HG02763 (cell line): ENCODE data around the gene MRPS34.
"Not testable (repeated sequence)": the region's sequence is repeated elsewhere in the genome, so short reads cannot be mapped to it uniquely, and the experiment has no call there.

ENCODE experiments used
- ATAC-seq: cut with Tn5 transposase; IDR thresholded peaks from one replicate; pipeline ENCODE4 v1.9.1; 2021; ENCODE audit warnings: mild to moderate bottlenecking, moderate library complexity; ENCODE audit not compliant: unreplicated experiment

The MRPS34 gene

DNA sequence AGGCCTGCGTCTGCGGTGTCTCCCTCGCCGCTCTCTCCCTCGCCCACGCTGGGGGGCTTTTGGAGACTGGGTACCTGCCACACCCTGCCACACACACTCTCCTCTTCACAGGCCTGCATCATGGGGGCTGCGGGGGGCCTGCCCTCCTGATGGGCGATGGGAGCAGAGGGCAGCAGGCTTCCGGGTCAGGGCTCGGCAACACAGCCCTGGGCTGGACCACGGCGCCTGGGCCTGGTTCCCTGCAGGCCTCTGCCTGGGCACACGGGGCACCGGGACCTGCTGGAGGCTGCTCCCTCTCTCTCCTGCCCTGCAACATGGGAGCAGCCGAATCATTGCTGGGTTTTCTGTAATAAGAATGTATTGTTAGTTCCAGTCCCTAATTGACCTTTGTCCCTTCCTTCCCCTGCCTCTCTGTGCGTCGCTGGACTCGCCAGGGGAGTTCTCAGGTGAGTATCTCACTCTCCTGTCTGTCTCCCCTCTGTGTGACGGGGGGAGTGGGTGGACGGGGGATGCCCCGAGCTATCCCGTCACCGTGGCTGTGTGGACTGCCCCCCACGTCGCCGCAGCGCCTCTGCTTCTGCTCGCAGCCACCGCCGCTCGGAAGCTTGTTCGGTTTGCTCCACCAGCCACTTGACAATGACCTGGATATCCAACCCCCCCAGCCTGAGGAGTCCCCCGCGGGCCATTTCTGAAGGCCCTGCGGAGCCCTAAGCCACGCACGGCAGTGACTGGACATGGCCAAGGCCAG lies 15.0 kb downstream of the MRPS34 start:
- no peak for ATAC-seq

DNA sequence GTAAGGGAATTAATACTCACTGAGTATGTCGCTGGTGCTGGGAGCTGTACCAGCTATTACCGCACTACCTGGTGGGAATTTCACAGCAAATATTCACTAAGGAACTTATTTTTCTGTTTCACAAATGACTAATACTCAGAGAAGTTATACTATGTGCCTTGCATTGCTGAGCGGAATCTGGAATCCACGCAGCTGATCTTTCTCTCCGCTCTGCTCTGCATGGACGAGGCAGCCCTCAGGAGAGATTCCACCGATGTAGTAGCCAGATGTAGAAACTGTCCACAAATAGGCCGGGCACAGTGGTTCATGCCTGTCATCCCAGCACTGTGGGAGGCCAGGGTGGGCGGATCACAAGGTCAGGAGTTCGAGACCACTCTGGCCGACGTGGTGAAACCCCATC lies 18.7 kb downstream of the MRPS34 start:
- ATAC-seq, result no peak

- ATAC-seq, result no peak
Measured at GRCh38 chr16:1752853-1753252, 20.1 kb downstream of the MRPS34 start.

- no peak for ATAC-seq
Measured at GRCh38 chr16:1751946-1752345, 21.0 kb downstream of the MRPS34 start.

DNA sequence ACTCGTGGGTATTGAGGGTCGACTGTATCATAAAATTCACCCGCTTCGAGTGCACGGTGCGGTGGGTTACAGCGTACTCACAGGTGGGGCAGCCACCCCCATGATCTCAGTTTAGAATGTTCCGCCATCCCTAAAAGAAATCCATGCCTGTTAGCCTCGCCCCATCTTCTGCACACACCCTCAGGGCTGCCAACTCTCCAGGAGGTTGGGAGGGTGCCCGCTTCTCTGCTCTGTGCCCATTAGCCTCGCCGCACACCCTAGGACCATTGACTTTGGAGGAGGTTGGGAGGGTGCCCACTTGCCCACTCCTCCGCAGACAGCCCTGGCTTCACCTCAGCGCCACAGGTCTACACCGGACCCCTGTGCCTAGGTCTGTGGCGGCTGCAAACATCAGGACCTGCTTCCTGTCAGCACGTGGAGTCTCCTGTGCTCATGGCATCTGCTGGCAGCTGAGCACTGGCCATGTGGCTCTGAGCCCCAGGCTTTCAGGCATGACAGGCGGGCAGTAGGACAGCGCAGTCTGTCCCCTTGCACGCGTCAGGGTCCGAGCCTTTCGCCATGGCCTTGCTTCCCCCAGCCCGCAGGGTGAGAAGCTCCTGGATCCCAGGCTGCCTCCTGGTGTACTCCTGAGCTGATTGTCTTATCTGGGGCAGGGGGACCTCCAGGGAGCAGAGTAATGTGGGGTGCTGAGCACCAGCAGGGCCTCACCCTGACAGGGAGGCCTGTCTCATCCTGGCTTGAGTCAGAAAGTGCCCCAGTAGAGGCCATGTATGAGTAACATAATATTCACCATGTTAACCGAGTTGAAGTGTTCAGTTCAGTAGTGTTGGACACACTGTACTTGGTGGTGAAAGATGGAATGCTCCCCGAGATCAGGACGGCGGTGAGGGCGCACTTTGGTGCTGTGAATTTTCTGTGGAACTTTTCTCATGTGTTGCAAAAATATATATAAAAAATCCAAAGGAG lies 23.5 kb downstream of the MRPS34 start:
- no peak for ATAC-seq

- ATAC-seq, result no peak
Measured at GRCh38 chr16:1747934-1748333, 25.0 kb downstream of the MRPS34 start.

GRCh38 chr16:1746693-1747195 lies 26.2 kb downstream of the MRPS34 start:
- ATAC-seq, result no peak

DNA sequence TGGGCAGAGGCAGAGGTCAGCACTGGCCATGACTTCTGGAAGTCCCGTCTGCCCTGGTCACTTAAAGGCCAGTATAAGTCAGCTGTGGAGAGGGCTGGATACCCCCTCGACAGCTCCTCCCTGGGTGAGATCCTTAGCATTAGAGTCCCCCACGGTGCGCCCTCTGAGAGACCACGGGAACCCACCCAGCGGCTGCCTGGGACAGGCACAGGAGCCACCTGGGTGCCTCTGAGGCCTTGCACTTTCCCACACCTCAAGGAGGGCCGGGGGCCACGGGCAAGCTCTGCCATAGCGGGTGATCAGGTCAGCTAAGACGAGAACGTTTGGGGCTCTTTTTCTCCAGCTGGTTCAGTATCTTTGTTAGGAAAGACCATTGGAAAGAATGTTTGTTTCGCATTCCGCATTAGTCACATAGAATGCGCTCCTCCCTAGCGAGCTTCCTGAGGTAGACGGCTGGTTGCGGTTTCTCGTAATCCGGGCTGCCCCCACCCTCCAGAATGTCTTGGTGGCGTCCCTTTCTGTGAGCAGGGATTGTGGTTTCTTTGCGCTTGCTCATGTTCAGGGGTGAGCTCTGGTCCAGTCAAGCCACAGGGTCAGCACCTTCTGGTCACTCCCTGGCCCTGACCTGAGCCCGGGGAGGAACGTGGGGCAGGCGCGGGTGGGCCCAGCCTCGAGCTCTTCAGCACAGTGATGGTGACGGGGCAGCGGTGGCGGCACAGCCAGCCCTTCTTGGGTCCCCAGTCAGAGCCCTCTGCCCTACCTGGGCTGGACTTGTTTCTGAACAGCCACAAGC lies 26.8 kb downstream of the MRPS34 start:
- no peak for ATAC-seq

GRCh38 chr16:1745181-1745899 lies 27.6 kb downstream of the MRPS34 start:
- ATAC-seq, result no peak

GRCh38 chr16:1744338-1744840 lies 28.5 kb downstream of the MRPS34 start:
- no peak for ATAC-seq

- ATAC-seq, result no peak
Measured at GRCh38 chr16:1743376-1744337, 29.3 kb downstream of the MRPS34 start.

GRCh38 chr16:1741553-1742165 lies 31.3 kb downstream of the MRPS34 start:
- ATAC-seq, result no peak

DNA sequence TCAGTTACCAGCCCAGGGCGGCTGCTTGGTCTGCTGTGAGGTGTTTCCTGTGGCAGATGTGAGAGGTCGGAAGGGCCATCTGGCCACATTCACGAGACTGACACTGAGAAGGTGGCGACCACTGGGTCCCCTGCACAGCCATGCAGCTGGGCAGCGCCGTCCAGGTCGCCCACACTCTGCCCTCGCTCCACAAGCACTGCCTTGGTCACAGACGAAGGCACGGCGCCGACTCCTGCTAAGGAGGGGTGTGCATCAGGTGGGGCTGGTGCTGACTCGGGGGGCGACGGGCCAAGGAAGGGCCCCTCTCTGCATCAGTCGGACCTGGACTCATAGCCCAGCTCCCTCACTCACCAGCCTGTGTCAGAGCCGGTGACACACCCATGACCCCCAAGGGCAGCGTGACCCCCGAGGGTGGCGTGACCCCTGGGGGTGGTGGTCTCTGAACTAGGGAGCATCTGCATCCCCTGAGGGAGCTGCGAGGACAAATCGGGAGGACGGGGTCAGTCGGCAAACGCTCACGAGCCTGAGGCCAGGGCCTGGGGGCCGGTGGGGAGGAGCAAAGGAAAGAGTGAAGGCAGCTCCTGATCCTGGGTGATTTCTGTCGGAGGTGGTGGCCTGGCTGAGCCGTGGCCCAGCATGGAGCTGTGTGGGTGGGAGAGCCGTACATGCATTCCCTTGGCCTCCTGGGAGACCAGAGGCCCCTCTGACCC lies 32.0 kb downstream of the MRPS34 start:
- no peak for ATAC-seq

GRCh38 chr16:1740234-1740633 lies 32.7 kb downstream of the MRPS34 start:
- no peak for ATAC-seq

- no peak for ATAC-seq
Measured at GRCh38 chr16:1734816-1735215, 38.1 kb downstream of the MRPS34 start.

DNA sequence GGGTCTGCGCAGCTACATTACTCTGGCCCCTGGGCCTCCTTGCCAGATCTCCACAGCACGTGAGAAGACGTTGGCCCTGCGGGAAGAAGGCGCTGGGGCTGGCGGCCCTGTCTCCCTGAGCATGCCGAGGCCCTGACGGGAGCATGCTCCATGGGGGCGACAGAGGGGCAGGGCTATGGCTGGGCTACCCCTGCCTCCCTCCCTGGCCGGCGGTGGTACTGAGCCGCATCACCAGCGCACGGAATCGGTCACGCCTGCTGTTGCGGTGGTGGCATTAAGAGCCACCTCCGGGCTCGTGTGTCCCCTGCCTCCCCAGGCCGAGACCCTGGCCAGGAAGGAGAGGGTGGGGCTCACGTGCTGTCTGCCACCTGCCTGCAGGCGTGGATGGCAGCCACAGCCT lies 38.8 kb downstream of the MRPS34 start:
- ATAC-seq, result no peak

GRCh38 chr16:1732551-1732987 lies 40.4 kb downstream of the MRPS34 start:
- ATAC-seq, result not testable (repeated sequence)

GRCh38 chr16:1732071-1732470 lies 40.9 kb downstream of the MRPS34 start:
- no peak for ATAC-seq
